DMS153 treated with DMSO at 0.1 percent for 48 hours (cell line): ENCODE data around the gene MICAL3.

Experiments used
- DNase-seq: peaks from one replicate; lab custom pipeline; 2025; ENCODE audit not compliant: unreplicated experiment; lab: John Stamatoyannopoulos, UW

Gene MICAL3

DNA sequence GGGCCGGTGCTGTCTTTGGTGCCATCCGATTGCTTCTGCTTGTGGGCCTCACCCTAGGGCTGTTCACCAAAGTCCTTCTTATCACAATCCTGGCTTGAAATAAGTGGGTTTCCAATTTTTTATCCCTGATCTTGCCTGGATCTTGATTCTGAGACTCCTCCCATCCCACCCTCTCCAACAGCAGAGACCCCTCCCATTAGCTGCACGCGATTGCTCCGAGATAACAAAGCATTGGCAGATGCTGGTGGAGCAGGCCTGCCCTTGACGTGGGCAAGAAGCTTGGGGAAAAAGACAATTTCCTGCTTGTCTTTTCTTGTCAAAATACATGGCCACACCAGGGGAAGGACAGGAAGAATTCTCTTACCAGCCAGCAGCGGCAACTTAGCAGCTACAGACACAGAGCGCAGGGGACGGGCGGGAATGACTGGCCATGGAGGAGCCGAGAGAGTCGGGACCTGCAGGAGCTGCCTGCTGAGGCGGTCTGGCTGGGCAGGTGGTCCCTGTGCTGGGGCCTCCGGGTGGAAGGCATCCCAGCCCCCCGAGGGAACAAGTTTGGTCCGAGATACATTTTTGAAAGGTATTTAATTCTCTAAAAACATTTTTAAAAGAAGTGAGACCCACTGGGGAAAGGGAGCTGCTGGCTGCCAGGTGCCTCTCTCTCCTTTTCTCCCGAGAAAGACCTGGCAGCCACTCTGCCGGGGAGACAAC lies 240.4 kb downstream of the MICAL3 start:
- no peak for DNase-seq

- no peak for DNase-seq
These were observed 241.0 kb downstream of the MICAL3 start for GRCh38 chr22:17783312-17783711.

- no peak for DNase-seq
These were observed 241.7 kb downstream of the MICAL3 start for GRCh38 chr22:17782621-17783020.

GRCh38 chr22:17782158-17782557 lies 242.2 kb downstream of the MICAL3 start:
- no peak for DNase-seq

GRCh38 chr22:17781319-17782031 lies 242.9 kb downstream of the MICAL3 start:
- no peak for DNase-seq

- no peak for DNase-seq
These were observed 243.5 kb downstream of the MICAL3 start for GRCh38 chr22:17780741-17781318.

DNA sequence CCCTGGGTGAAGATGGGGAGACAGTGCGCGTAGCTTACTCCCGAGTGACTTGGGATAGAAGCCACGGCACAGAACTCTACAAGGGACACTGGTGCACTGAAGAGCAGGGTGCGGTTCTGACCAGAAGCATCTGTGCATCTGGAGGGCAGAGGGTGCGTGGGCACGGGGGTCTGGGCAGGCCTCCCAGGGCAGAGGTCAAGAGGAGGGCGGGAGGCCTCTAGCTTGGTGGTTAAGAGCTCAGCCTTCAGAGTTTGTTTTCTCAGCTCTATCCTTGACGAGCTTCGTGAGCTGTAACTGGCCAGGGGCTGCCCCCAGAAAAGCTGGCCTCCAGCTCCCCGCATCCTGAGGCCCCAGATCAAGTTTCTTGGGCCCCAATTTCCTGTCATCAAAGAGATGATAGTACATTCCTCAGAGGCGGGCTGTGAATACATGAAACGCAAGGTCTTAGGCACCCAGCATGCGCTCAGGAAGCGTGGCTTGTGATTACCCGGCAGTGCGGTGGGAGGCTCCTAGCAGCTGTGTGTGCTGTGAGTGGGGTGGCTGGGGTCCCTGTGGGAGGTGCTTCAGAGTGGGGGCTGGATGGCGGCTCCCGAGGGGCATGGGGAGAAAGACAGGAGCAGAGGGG lies 244.1 kb downstream of the MICAL3 start:
- no peak for DNase-seq

DNA sequence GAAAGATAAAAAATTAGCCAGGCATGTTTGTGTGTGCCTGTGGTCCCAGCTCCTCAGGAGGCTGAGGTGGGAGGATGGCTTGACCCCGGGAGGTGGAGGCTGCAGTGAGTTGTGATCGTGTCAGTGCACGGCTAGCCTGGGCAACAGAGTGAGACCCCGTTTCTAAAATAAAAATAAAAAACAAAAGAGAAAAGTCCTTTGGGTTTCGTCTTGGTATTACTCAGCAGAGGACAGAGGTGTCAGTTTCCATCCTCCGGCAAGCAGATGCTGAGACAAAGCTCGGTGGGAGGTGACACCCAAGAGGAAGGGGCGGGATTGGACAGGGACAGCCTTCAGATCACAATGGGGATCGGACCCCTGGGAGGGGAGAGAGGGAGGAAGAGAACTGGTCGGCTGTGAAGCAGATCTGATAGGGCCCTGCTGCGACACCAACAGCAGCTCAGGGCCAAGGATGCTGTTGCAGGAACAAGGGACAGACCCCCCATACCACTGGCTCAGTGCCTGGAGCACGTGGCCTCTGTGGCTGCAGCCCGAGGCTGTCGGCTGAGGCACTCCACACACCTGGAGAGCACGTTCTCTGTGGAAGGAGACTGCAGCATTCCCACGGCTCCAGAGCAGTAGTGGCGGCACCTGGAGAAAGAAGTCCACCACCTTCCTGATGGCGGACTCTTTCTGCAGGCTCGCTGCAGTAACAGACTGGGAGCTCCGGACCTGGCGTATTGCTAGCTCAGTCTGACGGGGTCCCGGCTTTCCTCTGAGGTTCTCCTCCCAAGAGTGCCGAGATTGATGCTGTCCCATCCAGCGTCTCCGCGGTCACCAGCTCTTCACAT lies 244.9 kb downstream of the MICAL3 start:
- DNase-seq: no peak

DNA sequence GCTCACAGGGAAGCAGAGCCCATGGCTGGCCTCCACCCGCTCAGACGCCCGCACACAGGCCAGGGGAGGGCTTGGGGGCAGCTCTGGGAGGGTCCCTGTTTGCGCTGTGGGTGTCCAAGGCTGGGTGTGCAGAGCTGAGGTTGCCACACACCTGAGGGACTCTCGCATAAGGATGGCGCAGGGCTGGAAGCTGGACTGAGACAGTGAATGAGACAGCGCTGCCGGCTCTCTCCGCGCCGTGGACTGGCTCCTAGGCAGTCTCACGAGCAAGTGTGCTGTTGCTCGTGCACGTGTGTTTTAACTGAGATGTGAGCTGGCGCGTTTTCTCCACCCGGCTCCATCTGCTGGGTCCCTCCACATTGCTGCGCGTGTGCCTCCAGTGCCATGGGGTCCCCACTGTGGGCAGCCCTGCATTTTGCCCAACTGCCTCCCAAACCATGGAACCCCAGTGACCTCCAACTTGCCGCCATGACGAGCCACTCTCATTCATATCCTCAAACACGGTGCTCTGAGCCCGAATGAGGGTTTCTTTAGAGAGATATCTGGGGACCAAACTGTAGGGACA lies 245.9 kb downstream of the MICAL3 start:
- DNase-seq: no peak

GRCh38 chr22:17777717-17778044 lies 246.7 kb downstream of the MICAL3 start:
- no peak for DNase-seq

DNA sequence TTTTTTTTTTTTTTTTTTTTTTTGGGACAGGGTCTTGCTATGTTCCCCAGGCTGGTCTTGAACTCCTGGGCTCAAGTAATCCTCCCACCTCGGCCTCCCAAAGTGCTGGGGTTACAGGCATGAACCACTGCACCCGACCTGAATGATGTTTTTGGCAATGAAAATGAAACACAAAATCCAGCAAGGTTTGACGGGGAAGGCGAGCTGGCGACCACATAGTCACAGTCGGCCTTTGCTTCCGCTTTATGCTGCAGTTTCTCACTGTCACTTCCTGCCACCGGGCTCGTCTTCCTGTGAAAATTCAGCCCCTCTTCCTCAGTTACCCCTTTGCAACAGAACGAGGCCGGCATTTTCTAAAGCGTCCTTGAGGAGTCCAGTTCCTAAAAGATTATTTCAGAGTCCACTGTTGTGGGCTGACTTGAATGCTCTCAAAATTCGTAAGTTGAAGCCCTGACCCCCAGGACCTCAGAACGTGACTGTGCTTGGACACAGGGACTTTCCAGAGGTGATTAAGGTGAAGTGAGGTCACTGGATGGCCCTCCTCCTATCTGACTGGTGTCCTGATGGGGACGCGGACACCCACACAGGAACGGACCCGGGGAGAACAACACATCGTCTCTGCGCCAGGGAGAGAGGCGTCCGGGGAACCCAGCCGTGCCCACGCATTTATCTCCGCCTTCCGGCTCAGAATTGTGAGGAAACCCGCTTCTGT lies 247.2 kb downstream of the MICAL3 start:
- DNase-seq: no peak

DNA sequence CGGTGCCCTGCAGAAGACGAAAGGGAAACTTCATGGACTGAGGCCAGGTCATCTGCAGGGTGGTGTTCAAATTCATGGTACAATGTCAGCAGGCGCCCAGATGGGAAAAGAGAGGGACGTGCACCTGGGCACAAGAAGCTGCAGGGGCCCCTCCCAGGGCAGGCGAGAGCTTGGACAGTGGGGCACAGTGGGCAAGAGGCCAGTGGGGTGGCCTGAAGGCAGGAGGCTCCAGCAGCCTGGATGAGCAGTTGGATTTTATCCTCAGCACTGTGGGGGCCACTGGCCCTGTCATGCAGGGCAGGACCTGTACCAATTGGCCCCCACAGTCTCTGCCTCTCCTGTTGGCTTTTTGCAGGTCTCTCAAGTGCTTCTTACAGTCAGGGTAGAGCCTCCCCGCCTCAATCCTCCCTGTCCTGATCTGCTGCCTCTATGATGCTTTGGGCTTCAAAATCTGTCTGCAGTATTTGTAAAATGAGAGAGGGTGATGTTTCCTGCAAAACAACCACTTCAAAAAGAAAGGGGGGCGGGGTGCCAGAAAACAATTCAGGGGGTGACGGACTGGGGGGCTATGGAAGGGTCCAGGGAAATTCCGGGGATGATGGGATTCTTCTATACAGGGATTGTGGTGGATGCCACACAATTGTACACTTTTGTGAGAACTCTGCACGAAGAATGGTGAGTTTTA lies 248.4 kb downstream of the MICAL3 start:
- DNase-seq: no peak

DNA sequence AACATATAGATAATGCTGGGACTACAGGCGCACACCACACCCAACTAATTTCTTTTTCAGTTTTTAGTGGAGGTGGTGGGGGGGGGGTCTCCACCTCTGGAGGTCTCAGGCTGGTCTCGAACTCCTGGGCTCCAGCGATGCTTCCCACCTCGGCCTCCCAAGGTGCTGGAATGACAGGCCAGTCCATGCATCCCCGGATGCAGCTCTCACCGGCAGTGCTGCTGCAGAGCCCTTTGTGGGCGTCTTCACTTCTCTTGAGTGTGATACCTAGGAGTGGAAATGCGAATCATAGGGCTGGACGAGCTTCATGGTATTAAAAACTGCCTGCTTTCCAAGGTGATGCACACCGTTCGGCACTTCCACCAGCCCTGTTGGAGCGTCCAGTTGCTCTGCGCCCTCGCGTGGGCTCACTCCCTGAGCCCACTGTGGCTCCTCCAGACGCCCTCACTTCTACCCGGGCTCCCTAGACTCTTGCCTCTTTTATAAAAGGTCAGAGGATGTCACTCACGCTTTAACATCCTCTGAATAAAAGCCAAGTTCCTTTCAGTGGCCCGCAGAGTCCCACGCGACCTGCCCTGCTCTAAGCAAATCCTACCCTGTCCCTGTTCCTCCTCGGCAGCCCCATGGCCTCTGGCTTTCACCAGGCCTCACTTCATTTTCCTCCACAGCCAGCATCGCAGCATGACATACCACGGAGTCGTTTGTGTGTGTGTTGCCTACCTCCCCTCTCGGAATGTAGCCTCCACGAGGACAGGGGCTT lies 249.3 kb downstream of the MICAL3 start:
- DNase-seq: no peak

GRCh38 chr22:17774206-17774925 lies 250.0 kb downstream of the MICAL3 start, which contains the start of gene BID:
Gene BID, minus strand, starts transcription at chr22:17774469. Its CDS starts 24,353 bp downstream, at chr22:17750116.
- DNase-seq: no peak

- peak; percentile 35 for DNase-seq
These were observed 250.7 kb downstream of the MICAL3 start for GRCh38 chr22:17773606-17774205.

GRCh38 chr22:17772958-17773605 lies 251.3 kb downstream of the MICAL3 start:
- DNase-seq: no peak

GRCh38 chr22:17772249-17772957 lies 252.0 kb downstream of the MICAL3 start:
- no peak for DNase-seq
